IMR-90 (cell line): ENCODE data around the gene ATMIN.

Source experiments
- CHD1 ChIP-seq: IDR thresholded peaks from 2 replicates; pipeline ENCODE4 v1.6.1; 2012; ENCODE audit warnings: low read depth, low read length, improper control_type of control experiment
- CTCF ChIP-seq: conservative IDR thresholded peaks from 2 replicates; pipeline ENCODE4 v1.5.1; 2012; ENCODE audit warnings: mild to moderate bottlenecking, low read depth, low read length, improper control_type of control experiment
- POLR2A ChIP-seq: IDR thresholded peaks from 2 replicates; pipeline ENCODE4 v1.6.1; 2012; ENCODE audit warnings: mild to moderate bottlenecking, low read depth, low read length
- RAD21 ChIP-seq: IDR thresholded peaks from 2 replicates; pipeline ENCODE4 v1.6.1; 2012; ENCODE audit warnings: low read length, improper control_type of control experiment
- RCOR1 ChIP-seq: IDR thresholded peaks from 2 replicates; pipeline ENCODE4 v1.6.1; 2012; ENCODE audit warnings: mild to moderate bottlenecking, low read length, improper control_type of control experiment; ENCODE audit not compliant: insufficient replicate concordance
- SMC3 ChIP-seq: fragments of 150-350 bp; IDR thresholded peaks from 2 replicates; pipeline ENCODE4 v1.6.1; 2016; ENCODE audit warnings: low read depth, mild to moderate bottlenecking, antibody characterized with exemption, low read length, moderate library complexity

- no peak for TF ChIP-seq CTCF
- no peak for TF ChIP-seq RAD21
- no peak for TF ChIP-seq RCOR1
- no peak for TF ChIP-seq POLR2A
- TF ChIP-seq CHD1 = no peak
- TF ChIP-seq SMC3 = no peak
Observed at GRCh38 chr16:80989801-80990200, 45.8 kb upstream of the ATMIN start.
